Skin of body (tissue), 2 donors: ENCODE measurements around the gene KCP. TPM values are rescaled to one million over a fixed set of nuclear protein-coding genes. Genes with fewer than 3 reads are reported as not detected.
"Not testable (repeated sequence)": the region's sequence is repeated elsewhere in the genome, so short reads cannot be mapped to it uniquely, and the experiment has no call there.

ENCODE experiments used
- DNase-seq: peaks from one replicate; lab custom pipeline; 2025; lab: John Stamatoyannopoulos, UW
- total RNA-seq: library from RNA; depleted of rRNA; stranded (reverse); fragments of >200 nt; gene quantifications from one replicate; pipeline ENCODE4 v1.2.3, GENCODE V29; 2014

KCP gene
- 1.4 TPM for total RNA-seq

DNA sequence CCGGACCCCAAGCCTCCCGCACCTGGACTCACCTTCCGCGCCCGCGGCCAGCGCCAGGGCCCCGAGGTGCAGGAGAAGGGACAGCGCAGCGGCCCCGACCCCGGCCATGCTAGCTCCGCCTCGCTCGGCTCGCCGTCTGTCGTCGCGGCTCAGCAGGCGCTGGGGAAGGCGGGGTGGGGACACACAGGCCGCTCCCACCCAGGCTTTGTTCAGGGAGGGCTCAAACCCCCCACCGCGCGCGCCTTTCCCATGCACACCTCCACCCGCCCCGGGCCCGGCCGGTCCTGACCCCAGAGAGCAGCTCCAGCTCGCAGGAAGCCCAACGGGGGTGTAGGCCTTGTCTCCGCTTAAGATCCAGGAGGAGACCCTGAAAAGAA, at the start of gene KCP:
Gene KCP, minus strand, starts transcription at position 141 of the 377 bp plus-strand sequence. Its CDS starts 33 bp downstream, at position 108.
- DNase-seq, result no peak

DNA sequence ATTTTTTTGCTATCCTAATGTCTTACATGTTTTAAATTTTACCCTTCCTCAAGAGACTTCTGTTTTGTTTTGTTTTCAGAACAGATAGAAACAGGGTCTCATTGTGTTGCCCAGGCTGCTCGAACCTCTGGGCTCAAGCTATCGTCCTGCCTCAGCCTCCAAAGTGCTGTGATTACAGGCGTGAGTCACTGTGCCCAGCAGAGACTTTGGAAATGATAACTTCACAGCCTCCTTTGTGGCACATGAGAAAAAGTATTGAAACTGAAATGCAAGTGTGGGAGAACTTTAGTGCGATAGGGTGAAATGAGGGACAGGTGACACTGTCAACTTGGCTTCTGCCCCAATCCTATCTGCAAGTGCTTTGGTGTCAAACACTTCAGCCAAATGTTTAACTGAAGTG, 48.8 kb upstream of the KCP start:
- DNase-seq, result no peak

DNA sequence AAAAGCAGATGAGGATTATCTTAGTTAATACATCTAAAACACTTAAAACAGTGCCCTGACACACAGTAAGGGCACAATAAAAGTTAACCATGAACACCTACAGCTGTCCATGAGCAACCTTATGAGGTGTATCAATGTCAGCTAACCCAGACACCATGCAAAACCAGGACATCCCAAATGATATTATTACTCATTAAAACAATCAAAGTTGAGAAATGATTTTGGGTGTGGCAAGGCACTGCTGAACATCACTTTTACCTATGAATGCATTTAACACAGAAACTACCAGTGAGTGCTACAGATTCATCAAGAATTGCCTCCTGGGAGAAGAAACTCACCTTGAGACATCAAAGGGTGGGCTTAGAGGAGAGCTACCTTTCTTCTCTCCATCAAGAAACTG, 45.5 kb upstream of the KCP start:
- no peak for DNase-seq

DNA sequence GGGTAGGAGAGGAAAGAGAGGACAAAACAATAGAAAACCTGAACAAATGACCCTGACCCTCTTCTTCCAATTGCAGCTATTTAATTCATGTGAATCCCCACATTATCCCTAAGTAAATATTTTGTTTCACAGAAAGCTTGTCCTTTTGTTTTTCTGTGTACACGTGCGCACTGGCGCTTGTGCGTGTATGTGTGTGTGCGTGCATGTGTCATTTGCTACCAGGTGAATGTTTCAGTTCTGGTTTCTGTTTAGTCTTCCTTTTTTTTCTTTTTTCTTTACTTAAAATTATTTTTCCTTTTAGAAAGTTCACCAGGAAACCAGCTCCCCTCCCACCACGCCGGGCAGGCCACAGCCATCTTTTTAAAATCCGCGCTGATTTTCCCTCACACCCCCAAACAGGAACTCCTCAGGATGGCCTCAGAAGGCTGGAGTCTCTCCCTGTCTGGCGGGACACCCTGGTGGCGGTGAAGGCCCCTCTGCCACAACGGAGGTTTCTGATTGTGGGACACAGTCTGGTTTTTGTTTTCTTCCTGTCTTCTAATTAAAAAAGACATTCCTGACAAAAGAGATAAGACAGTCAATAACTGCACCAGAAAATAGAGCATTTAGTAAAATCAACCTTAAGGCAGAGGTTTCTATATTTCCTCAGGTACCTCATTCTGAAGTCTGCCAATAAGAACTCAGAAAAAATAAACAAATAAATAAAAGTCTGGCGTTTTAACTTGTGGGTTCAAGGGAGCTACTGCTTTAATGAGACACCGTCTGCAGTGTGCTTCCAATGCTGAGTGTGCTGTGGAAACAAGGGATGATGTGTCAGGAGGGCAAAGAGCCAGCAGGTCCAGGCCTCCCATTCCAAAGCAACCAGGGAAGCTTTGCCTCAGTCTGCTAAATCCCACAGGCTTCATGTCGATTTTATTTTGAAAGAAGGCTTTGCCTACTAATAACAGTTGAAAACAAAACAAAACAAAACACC, 44.6 kb upstream of the KCP start:
- no peak for DNase-seq

DNA sequence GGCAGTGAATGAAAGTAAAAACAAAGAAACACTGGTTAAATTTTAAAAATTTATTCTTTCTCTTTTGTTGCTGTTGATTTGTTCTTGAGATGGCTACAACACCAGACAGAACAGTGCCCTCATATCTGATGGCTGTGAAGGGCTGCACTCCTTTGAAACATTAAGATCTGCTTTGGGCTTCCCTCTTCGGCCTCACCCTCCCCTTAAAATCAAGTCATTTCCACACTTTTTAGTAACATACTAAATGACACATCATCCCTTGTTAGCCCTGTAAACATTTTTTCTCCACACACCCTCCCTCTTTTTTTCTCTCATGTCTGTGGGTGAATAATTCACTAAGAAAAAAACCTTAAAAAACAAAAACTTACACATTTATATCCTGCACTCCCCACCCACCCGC, 43.6 kb upstream of the KCP start:
- DNase-seq, result no peak

DNA sequence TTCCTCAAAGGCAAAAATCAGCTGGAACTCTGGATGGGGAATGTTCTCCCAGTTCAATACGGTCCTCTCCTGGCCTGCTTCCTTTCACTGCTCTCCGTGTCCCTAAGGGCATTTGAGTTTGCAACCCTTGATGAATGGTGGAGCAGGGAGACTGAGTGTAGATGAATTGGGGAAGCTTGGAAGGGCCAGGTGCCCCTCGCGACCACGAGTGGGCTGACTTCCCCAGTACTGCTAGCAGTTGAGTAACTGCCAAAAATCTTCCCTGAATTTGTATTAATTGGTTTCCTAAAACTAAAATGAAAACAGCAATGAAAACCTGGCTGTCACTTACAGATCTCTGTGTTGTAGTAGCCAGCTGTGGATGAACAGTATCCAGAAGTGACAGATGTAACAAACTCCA, 40.8 kb upstream of the KCP start:
- DNase-seq, result no peak

DNA sequence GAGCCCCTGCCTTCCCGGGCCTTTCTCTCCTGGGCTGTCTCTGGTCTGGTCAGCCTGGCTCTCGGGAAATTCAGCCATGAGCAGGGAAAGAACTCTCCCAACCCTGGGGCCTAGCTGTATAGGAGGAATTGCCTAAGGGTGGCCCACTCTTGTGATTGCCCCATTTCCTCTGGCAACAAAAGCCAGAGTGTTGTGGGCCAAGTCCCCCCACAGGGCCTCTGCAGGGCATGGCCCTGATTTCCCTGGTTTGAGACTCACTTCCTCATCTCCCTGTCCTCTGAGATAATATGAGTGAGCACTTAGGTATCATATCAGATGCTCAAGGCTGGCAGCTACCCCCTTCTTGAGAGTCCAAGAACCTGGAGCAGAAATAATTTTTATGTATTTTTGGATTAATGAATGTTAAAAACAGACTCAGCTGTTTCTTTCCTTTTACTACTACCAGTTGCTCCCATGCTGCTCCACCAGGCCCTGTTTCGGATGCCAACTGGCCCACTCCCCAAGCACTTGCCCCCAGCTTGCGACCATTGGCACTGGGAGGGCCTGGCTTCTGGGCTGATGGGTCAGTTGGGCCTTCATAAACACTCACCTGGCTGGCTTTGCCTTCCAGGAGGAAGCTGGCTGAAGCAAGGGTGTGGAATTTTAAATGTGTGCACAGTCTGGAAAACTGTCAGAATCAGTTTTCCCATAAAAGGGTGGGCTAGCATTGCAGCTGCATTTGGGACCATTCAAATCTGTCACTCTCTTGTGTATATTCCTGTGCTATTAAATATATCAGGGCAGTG, 38.7 kb upstream of the KCP start:
- no peak for DNase-seq

DNA sequence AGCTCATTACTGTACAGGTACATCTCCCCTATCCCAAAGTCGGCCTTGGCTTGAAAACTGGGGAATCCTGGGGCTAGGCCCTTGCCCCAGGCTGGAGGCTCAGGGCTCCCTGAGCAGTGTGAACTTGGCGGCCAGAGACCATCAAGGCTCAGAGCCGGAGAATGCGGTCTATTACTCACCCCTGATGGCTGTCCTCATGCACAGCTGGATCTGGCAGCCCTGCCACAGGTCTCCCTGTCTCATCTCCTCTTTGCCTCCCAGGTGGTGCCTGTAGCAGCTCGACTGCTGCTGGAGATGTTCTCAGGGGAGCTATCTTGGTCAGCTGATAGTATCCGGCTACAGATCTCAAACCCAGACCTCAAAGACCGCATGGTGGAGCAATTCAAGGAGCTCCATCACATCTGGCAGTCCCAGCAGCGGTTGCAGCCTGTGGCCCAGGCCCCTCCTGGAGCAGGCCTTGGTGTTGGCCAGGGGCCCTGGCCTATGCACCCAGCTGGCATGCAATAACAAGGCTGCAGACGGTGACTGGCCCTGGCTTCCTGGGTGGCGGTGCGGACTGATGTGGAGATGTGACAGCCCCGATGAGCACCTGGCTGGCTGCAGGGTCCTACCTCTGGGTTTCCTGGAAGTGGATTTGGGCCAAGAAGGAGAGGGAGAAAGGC, 37.9 kb upstream of the KCP start:
- DNase-seq, result no peak

DNA sequence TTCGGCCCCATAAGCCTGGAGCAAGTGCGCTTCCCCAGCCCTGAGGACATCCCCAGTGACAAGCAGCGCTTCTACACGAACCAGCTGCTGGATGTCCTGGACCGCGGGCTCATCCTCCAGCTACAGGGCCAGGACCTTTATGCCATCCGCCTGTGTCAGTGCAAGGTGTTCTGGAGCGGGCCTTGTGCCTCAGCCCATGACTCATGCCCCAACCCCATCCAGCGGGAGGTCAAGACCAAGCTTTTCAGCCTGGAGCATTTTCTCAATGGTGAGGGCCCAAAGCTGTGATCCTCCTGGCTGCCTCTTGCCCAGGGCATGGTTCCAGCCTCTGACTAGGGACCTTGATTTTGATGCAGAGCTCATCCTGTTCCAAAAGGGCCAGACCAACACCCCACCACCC, 37.3 kb upstream of the KCP start:
- DNase-seq, result no peak

DNA sequence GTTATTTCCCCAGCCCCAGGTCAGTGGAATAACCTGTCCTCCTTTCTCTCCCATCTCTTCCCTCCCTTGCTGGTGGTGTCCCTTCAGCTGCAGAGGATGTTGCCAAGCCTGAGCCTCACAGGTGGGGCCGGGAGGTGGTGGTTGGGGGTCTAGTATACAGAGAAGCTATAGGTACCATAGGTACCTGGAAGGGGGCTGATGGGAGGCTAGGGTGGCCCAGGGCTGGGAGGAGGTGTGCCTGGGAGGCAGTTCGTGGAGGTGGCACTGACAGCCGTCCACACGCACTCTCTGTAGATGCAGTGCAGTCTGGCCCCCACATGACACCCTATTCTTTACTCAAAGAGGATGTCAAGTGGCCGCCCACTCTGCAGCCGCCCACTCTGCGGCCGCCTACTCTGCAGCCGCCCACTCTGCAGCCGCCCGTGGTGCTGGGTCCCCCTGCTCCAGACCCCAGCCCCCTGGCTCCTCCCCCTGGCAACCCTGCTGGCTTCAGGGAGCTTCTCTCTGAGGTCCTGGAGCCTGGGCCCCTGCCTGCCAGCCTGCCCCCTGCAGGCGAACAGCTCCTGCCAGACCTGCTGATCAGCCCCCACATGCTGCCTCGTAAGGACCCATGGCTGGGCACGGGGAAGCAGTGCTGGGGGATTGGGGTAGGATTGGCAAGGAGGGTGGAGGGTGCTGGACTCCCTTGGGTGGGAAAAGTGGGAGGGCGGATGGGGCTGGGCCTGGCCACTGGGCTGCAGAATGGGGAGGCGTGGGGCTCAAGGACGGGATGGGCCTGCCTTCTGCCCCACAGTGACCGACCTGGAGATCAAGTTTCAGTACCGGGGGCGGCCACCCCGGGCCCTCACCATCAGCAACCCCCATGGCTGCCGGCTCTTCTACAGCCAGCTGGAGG, 36.7 kb upstream of the KCP start:
- no peak for DNase-seq

DNA sequence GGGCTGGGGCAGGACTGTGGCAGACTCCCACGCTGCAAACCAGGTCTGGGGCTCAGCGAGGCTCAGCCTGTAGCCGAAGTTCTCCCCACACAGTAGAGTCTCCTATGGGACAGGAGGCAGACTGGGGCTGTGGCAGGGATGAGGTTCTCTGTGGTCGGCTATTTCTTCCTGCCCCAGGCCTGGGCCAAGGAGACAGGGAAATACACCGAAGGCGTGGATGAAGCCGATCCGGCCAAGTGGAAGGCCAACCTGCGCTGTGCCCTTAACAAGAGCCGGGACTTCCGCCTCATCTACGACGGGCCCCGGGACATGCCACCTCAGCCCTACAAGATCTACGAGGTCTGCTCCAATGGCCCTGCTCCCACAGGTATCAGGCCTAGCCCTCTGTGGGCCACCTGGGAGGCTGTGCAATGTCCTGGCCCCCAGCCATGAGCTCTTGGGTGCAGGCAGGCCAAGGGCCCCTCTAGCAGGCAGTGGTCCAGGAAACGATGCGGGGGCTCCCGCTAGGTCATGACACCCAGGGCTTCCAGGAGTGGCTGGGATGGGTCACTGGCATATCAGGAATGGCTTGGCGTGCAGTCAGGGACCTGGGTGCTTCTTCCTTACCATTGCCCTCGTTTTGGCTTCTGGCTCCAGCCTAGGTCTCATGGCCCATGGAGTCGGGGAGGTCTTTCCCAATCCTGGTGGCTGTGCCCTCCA, 35.3 kb upstream of the KCP start:
- DNase-seq, result no peak

DNA sequence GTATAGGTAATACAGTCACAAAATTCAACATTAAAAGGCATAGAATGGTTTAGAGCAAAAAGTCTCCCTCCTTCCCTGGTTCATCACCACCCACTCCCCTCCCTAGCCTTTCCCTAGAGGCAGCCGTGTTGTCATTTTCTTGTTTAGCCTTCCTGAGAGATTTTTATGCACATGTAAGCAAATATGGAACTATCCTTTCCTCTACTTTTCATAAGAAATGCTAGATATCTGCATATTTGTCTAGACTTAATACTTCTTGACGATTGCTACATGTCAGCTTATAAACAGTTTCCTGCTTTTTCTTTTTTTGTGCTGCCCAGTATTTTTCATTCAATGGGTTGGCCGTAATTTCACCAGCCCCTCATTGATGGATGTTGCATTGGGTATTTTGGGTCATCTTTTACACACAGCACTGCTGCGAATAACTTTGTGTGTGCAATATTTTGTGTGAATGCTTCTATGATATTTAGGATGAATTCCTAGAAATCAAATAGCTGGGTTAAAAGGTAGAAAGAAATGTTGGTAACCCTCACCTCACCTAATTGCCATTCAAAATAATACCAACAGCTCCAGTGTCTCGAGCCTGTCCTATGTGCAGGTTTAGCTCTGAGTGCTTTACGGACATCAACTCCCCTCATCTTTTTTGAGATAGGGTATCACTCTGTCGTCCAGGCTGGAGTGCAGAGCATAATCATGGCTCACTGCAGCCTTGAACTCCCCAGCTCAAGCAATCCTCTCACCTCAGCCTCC, 34.2 kb upstream of the KCP start:
- DNase-seq, result no peak

DNA sequence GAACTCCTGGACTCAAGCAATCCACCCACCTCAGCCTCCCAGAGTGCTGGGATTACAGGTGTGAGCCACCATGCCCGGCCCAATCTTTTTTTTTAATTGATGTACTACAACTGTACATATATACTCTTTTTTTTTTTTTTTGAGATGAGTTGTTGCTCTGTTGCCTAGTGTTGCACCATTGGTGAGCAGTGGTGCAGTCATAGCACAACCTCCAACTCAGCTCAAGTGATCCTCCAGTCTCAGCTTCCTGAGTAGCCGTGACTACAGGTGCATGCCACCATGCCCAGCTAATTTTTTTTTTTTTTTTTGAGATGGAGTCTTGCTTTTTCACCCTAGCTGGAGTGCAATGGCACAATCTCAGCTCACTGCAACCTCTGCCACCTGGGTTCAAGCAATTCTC, 32.7 kb upstream of the KCP start:
- not testable (repeated sequence) for DNase-seq

DNA sequence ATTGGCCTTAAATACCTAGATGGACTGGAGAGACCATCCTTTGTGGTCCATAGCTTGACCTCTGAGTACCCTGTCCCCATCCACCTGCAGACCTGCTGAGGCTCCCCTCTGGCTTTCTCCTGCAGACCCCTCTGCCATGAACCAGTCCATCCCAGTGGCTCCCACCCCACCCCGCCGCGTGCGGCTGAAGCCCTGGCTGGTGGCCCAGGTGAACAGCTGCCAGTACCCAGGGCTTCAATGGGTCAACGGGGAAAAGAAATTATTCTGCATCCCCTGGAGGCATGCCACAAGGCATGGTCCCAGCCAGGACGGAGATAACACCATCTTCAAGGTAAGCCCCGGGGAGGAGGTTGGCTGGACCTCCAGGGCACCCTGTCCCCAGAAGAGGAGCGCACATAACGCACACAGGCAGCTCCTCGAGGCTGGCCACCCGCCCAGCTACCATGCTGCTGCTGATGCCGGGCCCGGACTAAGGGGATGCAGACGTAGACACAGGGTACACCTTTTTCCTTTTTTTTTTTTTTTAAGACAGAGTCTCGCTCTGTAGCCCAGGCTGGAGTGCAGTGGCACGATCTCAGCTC, 31.5 kb upstream of the KCP start:
- DNase-seq, result no peak

DNA sequence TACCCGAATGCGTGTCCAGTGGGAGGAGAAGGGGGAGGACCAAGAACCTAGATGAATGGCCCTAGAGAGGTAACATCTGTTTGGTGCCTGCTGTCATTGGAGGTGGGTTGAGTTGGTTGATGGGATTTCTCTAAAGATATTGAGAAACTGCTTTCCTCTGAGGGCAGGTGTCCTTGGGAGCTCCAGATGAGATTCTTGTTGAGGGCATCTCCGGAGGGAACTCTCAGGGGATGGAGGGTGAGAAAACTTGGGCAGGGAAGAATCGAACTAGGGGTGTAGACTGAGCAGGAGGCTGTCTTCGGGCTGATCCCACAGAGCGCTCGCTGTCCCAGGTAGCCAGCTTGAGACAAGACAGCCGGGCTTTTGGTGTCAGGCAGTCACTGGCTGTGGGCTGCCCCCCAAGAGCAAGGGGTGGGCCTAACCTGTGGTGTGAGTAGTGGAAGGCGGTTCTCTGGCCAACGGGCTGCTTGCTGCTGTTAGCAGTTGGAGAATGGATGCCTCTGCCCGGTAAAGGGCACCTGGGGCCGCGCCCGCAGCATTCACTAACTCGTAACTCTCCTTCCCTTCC, 30.9 kb upstream of the KCP start:
- DNase-seq, result no peak

DNA sequence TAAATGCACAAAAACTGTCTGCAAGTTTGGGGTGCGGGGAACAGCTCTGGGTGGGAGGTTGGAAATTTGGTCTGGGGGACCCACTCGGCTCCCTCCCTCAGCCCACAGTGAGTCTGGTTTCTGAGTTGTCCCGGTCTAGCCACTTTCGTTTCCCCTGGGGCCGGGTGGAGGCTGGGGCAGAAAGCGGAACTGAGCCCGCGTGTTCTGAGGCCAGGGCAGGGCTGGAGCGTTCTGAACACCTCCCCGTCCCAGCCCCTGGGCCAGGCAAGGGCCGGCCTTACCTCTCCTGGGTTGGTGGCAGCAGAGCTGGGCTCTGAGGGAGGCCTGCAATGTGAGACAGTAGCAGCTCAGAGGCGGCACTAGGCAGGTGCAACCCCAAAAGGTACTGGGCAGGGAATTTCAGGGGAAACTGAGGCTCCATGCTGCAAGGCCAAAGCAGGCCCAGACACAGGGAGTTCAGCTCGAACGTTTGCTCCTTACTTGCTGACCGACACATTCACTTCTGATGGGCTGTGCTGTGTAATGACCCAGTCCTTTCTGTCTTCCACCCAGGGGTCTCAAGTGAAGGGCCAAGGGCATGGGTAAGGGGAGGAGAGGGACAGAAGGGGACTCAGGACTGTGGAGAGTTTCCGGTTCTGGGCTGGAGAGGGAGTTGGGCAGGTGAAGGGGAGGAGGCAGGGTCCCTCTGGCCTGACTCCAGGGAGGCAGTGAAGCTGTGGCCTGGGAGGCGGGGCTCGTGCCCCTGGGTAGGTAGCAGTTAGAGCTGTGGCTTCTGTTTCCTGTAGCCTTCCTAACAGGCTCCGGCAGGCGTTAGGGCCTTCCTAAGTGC, 30.2 kb upstream of the KCP start:
- no peak for DNase-seq

DNA sequence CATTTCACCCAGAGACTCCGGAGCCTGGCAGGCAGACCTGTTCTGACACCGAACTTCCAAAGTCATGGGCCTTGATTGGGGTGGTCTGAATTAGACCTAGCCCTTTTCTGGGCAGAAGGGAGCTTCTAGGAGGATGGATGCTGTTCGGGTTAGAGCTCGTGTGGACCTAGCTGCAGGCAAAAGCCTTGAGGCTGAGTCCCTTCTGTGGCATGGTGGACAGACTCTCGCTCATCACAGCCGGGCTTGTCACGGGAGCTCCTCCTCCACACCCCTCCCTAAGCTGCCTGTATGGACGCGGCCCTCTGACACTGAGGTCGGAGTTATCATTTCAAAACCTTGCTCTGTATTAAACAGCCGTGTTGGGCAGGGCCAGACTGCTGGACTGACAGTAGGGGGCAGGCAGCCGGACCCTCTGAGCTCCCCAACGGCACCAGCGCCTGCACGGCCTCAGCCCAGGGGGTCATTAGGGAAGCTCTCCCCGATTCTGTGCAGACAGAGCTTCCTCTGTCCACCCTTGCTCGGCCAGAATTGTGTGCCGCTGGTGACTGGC, 29.4 kb upstream of the KCP start:
- no peak for DNase-seq
